ENCODE results near the gene CFAP46. TPM values are rescaled to one million over a fixed set of nuclear protein-coding genes. Genes with fewer than 3 reads are reported as not detected.

The CFAP46 gene
- polyA plus RNA-seq, 3 donors = 0.07 TPM; not detected in 2

GRCh38 chr10:132806561-132807003, 135.8 kb downstream of the CFAP46 start:
- Mint-ChIP-seq H3K27me3 (ENCODE audit: low read depth in 3 of 3) (peaks cover 1 to 14% (median 2%) of the 10 kb centered on the region in 3 donors), H3K4me3 (no peak overlapping the region), H3K36me3 (no peaks in the 10 kb centered on the region), H3K27ac (no peak overlapping the region), H3K9me3 (peaks cover 0 to 6% (median 4%) of the 10 kb centered on the region in 7 donors), H3K4me1 (no peaks in the 10 kb centered on the region)
- H3K27ac ChIP-seq (ENCODE audit: low read depth in 1 of 2, low read length in 2 of 2) = no peak overlapping the region
- WGBS (ENCODE audit: insufficient coverage) = 90% methylated on average over 24 of the region's 25 CpGs
- H3K9ac ChIP-seq (ENCODE audit: insufficient read depth, low read length, poor library complexity, severe bottlenecking) = no peak overlapping the region
- intact Hi-C loops (cut with micrococcal nuclease) = no loop called here
- H3K79me2 ChIP-seq (ENCODE audit: insufficient read depth, low read length) = no peaks in the 10 kb centered on the region
- no peak overlapping the region for H3K4me2 ChIP-seq (replicated peaks; ENCODE audit: extremely low read depth, low read length, poor library complexity, severe bottlenecking)
- H3K9me3 ChIP-seq (replicated peaks in 1 of 2; ENCODE audit: control insufficient read depth in 1 of 2, insufficient read depth in 1 of 2, low read length in 2 of 2) = peaks cover 0 to 3% of the 10 kb centered on the region in 2 donors
- H3K4me3 ChIP-seq (replicated peaks in 1 of 3; ENCODE audit: low read depth in 2 of 3, low read length in 3 of 3) = no peak overlapping the region
- H3K4me1 ChIP-seq (ENCODE audit: control insufficient read depth in 1 of 2, insufficient read depth in 2 of 2, low read length in 2 of 2) = no peaks in the 10 kb centered on the region
- H3K27me3 ChIP-seq (ENCODE audit: control insufficient read depth in 2 of 2, insufficient read depth in 2 of 2, low read length in 2 of 2) = no peaks in the 10 kb centered on the region
- H3K36me3 ChIP-seq (replicated peaks in 1 of 2; ENCODE audit: control insufficient read depth in 1 of 2, insufficient read depth in 2 of 2, low read length in 2 of 2) = no peaks in the 10 kb centered on the region
- no peak overlapping the region for H2AFZ ChIP-seq (ENCODE audit: insufficient read depth, low read depth, low read length, poor library complexity, severe bottlenecking)
- no peak for DNase-seq
- H4K20me1 ChIP-seq (ENCODE audit: insufficient read depth, low read length) = no peaks in the 10 kb centered on the region
- no peak for TF ChIP-seq CTCF (IDR thresholded peaks at IDR 0.05)

- Histone ChIP-seq H3K36me3 (replicated peaks in 1 of 2; ENCODE audit: control insufficient read depth in 1 of 2, insufficient read depth in 2 of 2, low read length in 2 of 2) (no peaks in the 10 kb centered on the region), H3K79me2 (ENCODE audit: insufficient read depth, low read length) (no peaks in the 10 kb centered on the region), H3K27ac (ENCODE audit: low read depth in 1 of 2, low read length in 2 of 2) (no peak overlapping the region), H3K4me2 (replicated peaks; ENCODE audit: extremely low read depth, low read length, poor library complexity, severe bottlenecking) (no peak overlapping the region), H3K9ac (ENCODE audit: insufficient read depth, low read length, poor library complexity, severe bottlenecking) (no peak overlapping the region), H4K20me1 (ENCODE audit: insufficient read depth, low read length) (no peaks in the 10 kb centered on the region), H3K9me3 (replicated peaks in 1 of 2; ENCODE audit: control insufficient read depth in 1 of 2, insufficient read depth in 1 of 2, low read length in 2 of 2) (peaks cover 0 to 3% of the 10 kb centered on the region in 2 donors), H2AFZ (ENCODE audit: insufficient read depth, low read depth, low read length, poor library complexity, severe bottlenecking) (no peak overlapping the region), H3K4me3 (replicated peaks in 1 of 3; ENCODE audit: low read depth in 2 of 3, low read length in 3 of 3) (no peak overlapping the region), H3K4me1 (ENCODE audit: control insufficient read depth in 1 of 2, insufficient read depth in 2 of 2, low read length in 2 of 2) (no peaks in the 10 kb centered on the region), H3K27me3 (ENCODE audit: control insufficient read depth in 2 of 2, insufficient read depth in 2 of 2, low read length in 2 of 2) (no peaks in the 10 kb centered on the region)
- 100% methylated on average over 2 of the region's 7 CpGs for WGBS (ENCODE audit: insufficient coverage)
- intact Hi-C loops (cut with micrococcal nuclease) = no loop called here
- Mint-ChIP-seq H3K4me1 (no peaks in the 10 kb centered on the region), H3K9me3 (peaks cover 0 to 6% (median 4%) of the 10 kb centered on the region in 7 donors), H3K4me3 (no peak overlapping the region), H3K27ac (no peak overlapping the region), H3K27me3 (ENCODE audit: low read depth in 3 of 3) (peaks cover 1 to 14% (median 2%) of the 10 kb centered on the region in 3 donors), H3K36me3 (no peaks in the 10 kb centered on the region)
- no peak for DNase-seq
- TF ChIP-seq CTCF (IDR thresholded peaks at IDR 0.05) = no peak
Observed at GRCh38 chr10:132806110-132806509, 136.3 kb downstream of the CFAP46 start.

Data from CD14-positive monocyte (primary cell).